BE2C (cell line): ENCODE measurements around the gene POU2AF1.

Experiments used
- DNase-seq: peaks from one replicate; pipeline ENCODE4 v3.0.0-alpha.2; 2020
- H3K27me3 ChIP-seq: fragments of 250-450 bp; sonication (Bioruptor Pico); 2 replicates; pipeline ENCODE4 v1.5.1; 2020; ENCODE audit warnings: mild to moderate bottlenecking
- H3K36me3 ChIP-seq: fragments of 250-450 bp; sonication (Bioruptor Pico); 2 replicates; pipeline ENCODE4 v1.5.1; 2020; ENCODE audit warnings: mild to moderate bottlenecking
- H3K4me1 ChIP-seq: fragments of 250-450 bp; sonication (Bioruptor Pico); 2 replicates; pipeline ENCODE4 v1.5.1; 2020
- H3K4me3 ChIP-seq: 2 replicates; pipeline ENCODE4 v1.5.1; 2011; ENCODE audit warnings: low read depth, low read length
- H3K9me3 ChIP-seq: fragments of 250-450 bp; sonication (Bioruptor Pico); 2 replicates; pipeline ENCODE4 v1.5.1; 2020
- TF ChIP-seq, protein P1 (sequence below): IDR thresholded peaks from 2 replicates; pipeline ENCODE4 v1.5.1; 2012; ENCODE audit warnings: mild to moderate bottlenecking, low read depth, low read length

Gene POU2AF1

DNA sequence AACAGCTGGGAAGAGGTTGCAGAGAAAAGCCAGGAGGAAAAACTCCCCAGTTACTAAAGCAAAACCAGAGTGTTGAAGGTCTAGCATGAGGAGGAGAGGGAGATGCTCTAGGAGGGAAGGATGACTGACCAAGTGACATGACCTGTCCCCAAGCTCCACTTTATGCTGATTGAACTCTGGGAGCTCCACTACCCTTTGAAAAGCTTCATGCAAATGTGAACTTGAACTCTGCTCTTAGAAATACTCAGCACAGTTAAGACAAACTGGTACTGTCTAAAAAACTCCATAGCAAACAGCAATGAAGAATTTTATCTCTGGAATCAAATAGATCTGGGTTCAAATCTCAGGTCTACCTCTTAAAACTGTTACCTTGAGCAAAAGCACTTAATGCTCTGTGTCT lies 14.5 kb upstream of the POU2AF1 start:
- H3K9me3 ChIP-seq: no peaks in the 10 kb centered on the region
- H3K36me3 ChIP-seq: no peaks in the 10 kb centered on the region
- H3K27me3 ChIP-seq: peaks cover 7% of the 10 kb centered on the region; the same call in 1 of the 2 replicates
- no peak overlapping the region for H3K4me3 ChIP-seq
- no peaks in the 10 kb centered on the region for H3K4me1 ChIP-seq
- TF ChIP-seq, protein P1, sequence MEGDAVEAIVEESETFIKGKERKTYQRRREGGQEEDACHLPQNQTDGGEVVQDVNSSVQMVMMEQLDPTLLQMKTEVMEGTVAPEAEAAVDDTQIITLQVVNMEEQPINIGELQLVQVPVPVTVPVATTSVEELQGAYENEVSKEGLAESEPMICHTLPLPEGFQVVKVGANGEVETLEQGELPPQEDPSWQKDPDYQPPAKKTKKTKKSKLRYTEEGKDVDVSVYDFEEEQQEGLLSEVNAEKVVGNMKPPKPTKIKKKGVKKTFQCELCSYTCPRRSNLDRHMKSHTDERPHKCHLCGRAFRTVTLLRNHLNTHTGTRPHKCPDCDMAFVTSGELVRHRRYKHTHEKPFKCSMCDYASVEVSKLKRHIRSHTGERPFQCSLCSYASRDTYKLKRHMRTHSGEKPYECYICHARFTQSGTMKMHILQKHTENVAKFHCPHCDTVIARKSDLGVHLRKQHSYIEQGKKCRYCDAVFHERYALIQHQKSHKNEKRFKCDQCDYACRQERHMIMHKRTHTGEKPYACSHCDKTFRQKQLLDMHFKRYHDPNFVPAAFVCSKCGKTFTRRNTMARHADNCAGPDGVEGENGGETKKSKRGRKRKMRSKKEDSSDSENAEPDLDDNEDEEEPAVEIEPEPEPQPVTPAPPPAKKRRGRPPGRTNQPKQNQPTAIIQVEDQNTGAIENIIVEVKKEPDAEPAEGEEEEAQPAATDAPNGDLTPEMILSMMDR: no peak
- no peak for DNase-seq

DNA sequence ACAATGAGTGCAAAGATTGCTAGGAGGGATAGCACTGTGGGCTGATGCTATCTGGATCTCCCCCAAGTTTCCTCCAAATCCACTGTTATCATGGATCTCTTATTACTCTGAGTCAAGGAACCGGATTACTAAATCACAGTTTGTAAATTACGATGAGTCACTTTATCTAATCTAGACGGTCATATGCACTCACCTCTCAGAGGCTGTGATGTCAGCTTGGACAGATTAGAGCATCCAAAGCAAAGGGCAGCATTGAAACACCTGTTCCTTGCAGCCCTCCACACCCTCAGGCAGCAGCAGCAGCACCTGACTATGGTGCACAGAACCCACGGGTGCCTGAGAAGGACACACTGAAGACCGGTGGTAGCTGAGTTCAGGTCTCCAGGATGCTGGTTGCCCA lies 14.0 kb upstream of the POU2AF1 start:
- no peaks in the 10 kb centered on the region for H3K36me3 ChIP-seq
- TF ChIP-seq, protein P1: no peak
- DNase-seq: no peak
- H3K9me3 ChIP-seq: no peaks in the 10 kb centered on the region
- H3K4me3 ChIP-seq: no peak overlapping the region
- H3K4me1 ChIP-seq: no peaks in the 10 kb centered on the region
- peaks cover 6% of the 10 kb centered on the region; the same call in 1 of the 2 replicates for H3K27me3 ChIP-seq

DNA sequence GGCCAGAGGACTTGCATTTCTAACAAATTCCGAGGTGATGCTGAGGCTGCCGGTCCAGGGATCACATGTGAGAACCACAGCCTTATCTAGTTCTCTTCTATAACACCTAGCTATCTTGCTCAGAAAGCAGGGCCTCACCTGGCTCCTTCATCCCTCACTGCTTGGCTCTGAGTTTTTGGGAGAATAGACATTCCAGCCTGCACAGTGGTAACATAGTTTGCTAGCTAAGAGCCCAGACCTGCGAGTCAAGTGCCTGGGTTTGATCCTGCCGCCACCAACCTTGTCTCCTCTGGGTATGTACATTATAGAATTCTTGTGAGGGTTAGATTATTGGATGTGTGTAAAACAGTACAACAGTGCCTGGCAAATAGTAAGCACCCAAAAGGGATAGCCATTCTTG lies 13.5 kb upstream of the POU2AF1 start:
- Histone ChIP-seq H3K4me3 (no peak overlapping the region), H3K27me3 (peaks cover under 1% of the 10 kb centered on the region; the same call in 1 of the 2 replicates), H3K4me1 (no peaks in the 10 kb centered on the region), H3K36me3 (no peaks in the 10 kb centered on the region), H3K9me3 (no peaks in the 10 kb centered on the region)
- no peak for DNase-seq
- TF ChIP-seq, protein P1: no peak

DNA sequence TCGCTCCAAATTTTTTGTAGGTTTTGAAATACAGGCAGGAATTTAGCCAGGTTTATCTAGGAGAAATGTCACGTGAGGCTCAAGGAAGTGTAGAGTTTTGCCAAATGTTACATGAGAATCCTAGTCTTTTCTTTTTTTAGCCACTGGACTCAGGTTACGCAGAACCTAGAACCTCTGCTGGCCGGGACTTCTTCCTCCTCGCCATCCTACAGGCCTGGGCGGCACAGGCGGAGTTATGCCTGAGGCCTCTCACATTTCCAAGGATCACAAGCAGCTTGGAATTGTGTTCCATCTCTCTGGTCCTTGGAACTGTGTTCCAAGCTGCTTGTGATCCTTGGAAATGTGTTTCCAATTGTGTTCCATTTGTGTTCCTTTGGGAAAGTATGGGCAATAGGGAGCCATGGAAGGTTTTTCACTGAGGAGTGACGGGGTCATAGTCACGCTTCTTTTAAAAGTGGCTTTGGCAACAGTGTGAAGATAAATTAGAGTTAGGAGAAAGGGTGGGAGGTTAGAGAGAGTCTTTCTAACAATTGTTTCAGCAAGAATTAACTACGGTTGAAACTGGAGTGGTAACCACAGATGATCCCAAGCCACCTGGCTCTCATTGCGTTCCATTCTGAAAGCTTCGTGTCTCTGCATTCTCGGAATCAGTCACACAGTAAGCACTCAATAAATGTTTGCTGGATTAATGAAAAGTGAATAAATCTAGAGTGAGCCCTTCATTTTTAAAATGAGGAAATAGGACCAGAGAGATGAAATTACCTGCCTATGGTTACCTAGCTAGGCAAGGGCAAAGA lies 12.5 kb upstream of the POU2AF1 start:
- Histone ChIP-seq H3K27me3 (no peaks in the 10 kb centered on the region; the same call in 1 of the 2 replicates), H3K9me3 (no peaks in the 10 kb centered on the region), H3K4me1 (no peaks in the 10 kb centered on the region), H3K36me3 (no peaks in the 10 kb centered on the region), H3K4me3 (no peak overlapping the region)
- DNase-seq: no peak
- TF ChIP-seq, protein P1: no peak

DNA sequence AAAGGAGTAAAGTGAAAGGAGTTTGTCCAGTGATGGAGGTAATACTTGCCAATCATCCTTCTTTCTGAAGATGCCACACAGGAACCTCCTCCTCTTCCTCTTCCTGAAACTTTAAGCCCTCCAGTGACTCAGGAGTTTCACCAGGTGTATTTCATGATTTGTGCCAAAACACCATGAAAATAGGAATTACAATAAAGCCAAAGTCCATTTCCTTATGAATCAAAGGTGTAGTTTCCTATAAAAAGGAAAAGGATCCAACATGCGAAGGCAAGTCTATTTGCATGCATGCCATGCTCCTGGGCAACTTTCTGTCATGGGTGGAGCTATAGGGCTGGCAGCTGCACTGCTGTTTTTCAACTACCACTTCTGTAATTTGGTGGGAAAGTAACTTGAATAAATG lies 9.8 kb upstream of the POU2AF1 start:
- no peaks in the 10 kb centered on the region for H3K4me1 ChIP-seq
- no peaks in the 10 kb centered on the region for H3K9me3 ChIP-seq
- DNase-seq: no peak
- no peak overlapping the region for H3K4me3 ChIP-seq
- no peaks in the 10 kb centered on the region; the same call in 1 of the 2 replicates for H3K27me3 ChIP-seq
- TF ChIP-seq, protein P1: no peak
- H3K36me3 ChIP-seq: no peaks in the 10 kb centered on the region

DNA sequence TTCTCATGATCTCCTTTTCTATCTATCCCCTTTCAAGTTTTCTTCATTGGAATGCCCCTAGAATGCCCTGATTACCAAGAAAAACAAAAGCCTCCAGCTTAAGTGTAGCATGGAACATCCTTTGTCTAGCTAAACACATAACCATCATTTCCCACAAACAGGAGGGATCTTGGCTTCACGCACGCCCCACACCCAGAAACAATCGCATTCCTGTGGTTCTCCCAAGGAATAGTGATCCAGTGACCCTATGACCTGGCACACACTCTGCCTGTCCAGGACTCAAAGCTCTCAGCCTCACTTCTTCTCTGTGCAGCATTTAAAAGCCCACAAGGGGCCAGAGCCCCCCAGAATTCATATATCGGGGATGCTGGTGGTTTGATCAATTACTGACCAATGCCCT lies 9.3 kb upstream of the POU2AF1 start:
- Histone ChIP-seq H3K27me3 (no peaks in the 10 kb centered on the region; the same call in 1 of the 2 replicates), H3K4me1 (no peaks in the 10 kb centered on the region), H3K36me3 (no peaks in the 10 kb centered on the region), H3K4me3 (no peak overlapping the region), H3K9me3 (no peaks in the 10 kb centered on the region)
- DNase-seq: no peak
- TF ChIP-seq, protein P1: no peak
